Epithelial cell of prostate (primary cell): ENCODE results near the gene SHROOM4.
A peak's percentile ranks its signal among the peaks of the same experiment; 100 is the strongest.

Experiments
- DNase-seq: peaks from one replicate; pipeline ENCODE4 v3.0.0-alpha.2; 2011; ENCODE audit warnings: low read depth, low spot score
- H3K27ac ChIP-seq: fragments of 450-650 bp; 2 replicates; pipeline ENCODE4 v1.5.1; 2017; ENCODE audit warnings: mild to moderate bottlenecking

The SHROOM4 gene

DNA sequence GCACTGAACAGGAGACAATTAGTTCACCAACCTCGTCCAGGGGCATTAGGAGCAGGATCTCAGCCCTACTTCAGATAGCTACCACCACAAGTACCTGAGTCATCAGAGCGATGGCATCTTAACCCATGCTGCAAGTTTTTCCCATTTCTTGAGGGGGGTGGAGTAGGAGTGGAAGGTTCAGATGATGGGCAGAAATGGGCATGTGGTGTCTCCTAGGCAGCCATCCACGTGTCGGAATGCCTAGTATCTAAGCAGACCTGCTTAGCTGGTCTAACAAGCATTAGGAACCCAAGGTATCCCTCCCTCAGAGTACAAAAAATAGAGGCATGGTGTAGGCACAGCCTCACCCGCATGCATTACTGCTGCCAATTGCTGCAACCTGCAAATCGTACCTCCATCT, 184.2 kb downstream of the SHROOM4 start:
- no peak for DNase-seq
- no peak overlapping the region for H3K27ac ChIP-seq

DNA sequence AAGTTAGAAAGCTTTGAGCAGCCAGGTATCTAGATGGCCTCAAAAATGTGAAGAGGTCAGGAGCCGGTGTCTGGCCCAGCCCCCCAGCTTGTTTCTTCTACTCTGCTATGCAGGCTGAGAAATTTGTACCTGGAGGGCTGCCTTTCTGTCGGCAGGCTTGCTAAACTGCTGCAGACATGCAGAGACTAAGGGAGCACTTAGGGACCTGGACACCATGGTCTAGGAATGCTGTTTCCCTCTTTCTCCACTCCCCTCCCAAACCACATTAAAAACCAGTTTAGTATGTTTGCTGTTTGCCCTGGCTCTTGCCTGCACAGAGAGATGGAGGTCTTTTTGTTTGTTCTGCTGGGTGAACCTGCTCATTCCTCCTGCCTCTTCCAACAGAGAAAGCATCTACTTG, 186.3 kb downstream of the SHROOM4 start:
- H3K27ac ChIP-seq: no peak overlapping the region
- no peak for DNase-seq

DNA sequence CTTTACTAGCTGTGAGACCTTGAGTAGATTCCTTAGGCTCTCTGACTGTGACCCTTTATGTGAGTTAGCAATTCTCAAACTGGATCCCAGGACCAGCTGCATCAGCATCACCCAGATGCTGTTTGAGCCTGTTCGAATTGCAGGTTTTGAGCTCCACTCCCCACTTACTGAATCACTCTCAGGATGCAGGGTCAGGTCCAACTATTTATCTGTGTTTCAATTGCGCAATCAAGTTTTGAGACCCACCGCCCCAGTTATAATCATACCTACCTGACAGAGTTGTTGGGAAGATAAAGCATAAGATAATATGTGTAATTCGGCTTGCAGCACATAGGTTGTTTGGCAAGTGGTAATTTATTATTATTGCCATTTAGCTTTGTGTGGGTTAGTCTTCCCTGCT, 187.6 kb downstream of the SHROOM4 start:
- no peak overlapping the region for H3K27ac ChIP-seq
- DNase-seq: no peak

DNA sequence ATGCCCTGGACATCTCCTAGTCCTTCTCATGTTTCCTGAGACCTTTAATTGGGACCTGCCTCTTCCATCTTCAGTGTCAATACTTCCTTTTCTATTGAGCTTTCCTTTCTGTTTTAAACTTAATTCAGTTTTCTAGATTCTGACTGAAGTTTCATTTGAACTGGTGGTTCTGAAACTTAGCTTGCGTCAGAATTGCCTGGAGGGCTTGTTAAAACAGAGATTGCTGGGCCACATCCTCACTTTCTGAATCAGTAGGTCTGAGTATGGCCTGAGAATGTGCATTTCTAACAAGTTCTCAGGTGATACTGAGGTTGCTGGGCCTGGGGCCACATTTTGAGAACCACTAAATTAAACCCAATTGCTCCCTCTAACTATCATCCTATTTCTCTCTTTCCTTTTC, 191.2 kb downstream of the SHROOM4 start:
- H3K27ac ChIP-seq: no peak overlapping the region
- no peak for DNase-seq

DNA sequence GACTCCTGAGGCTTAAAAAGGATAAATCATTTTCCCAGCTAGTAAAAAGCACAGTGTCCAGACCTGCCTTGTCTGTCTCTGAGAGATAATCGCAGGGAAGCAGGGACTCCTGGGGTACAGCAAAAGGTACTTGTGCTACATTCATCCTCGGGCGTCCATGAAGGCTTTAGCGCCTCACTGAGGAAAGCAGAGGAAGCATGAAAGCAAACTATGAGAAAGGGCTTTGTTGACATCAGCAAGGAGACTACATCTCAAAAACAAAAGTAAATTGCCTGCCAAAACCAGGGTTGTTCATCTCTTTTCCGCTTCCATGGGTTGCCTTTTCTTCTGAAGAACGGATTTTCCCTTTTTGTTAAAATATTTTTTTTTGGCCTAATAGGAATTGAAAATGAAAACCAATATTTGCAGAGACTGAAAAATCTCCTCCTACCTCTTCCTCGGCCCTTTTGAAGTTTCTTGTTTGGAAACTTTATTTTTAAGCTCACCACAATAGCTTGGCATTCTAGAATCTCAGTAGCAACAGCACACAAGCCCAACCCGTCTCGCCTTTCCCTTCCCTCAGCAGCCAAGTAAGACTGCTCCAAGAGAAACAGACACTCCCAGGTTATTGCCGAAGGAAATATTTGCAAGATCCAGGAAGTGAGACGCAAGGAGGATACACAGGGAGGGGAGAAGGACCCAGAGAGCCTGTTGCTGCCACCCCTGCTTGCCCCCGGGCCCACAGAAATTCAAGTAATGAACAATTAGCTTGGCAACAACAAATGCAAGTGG, 195.0 kb downstream of the SHROOM4 start:
- H3K27ac ChIP-seq: peak overlapping the region; percentile 32
- no peak for DNase-seq

DNA sequence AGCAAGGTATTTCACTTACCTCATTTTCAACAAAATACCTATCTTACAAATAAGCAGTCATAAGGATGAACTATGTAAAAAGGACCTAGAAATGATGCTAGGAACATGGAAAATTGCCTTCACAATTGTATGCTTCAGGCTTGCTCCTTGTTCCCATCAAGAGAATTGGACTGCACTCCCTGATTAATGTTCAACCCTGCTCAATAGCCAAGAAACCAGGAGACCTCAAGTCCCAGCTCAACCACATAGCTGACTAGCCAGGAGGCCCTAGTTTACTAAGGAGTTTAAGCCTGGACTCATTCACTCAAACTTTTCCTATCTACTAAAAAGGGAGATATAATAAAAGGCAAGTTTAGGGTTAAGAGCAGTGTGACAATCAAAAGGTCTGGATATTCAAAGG, 196.8 kb downstream of the SHROOM4 start:
- no peak overlapping the region for H3K27ac ChIP-seq
- DNase-seq: no peak

DNA sequence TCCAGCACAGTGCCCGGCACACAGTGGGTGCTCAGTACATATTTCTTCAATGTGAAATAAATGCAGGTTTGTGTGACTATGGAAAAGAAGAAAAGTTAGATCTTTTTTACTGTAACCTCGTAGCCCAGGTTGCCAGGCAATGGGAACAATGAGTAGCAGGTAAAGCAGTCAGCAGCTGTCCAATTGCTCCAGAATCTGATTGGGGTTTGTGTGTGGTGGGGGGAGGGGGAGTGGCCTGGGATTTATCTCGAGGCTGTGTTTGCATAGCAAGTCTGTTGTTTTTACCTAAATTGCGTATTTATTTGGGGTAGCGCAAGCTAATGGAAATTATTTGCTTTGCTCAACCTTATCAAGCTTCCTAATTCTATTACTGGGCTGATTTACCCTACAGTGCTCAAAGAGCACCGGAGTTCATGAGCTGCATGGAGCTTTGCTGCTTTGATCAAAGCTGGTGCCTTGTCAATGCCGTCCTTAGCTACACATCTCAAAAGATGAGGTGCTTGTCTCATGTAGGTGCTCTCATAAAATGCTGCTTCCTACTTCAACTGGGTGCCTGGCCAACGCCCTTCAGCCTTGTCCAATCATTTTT, 198.3 kb downstream of the SHROOM4 start:
- DNase-seq: no peak
- no peak overlapping the region for H3K27ac ChIP-seq

DNA sequence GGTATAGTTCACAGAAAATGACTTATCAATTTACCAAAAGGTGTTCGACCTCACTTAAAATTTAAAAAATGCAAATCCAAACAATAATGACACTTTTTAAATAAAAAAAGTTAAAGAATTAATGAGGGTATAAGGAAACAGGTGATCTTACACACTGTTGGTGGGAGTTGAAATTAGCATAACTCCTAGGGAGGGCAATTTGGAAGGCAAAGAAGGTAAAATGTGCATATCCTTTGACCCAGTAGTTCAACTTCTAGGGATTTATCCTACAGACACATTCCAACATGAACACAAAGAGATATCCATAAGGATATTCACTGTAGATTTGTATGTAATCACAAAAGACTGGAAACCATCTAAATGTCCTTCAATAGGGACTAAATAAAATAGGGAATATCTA, 199.5 kb downstream of the SHROOM4 start:
- H3K27ac ChIP-seq: no peak overlapping the region
- DNase-seq: no peak

DNA sequence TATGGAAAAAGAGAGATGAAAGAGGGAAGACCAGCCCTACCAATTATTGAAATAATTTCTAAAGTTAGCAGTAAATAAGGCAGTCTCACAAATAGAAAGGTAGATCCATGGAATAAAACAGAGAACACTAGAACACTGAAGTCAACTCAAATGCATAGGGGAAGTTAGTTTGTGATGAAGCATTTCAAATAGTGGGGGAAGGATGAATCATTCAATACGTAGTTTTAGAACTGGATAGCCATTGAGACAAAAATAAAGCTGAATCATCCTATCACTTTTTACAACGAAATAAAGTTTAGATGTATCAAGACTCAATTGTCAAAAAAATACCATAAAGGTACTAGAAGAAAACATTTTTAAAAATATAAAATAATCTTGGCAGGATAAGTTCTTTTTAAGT, 200.1 kb downstream of the SHROOM4 start:
- no peak for DNase-seq
- H3K27ac ChIP-seq: peak overlapping the region; percentile 12

DNA sequence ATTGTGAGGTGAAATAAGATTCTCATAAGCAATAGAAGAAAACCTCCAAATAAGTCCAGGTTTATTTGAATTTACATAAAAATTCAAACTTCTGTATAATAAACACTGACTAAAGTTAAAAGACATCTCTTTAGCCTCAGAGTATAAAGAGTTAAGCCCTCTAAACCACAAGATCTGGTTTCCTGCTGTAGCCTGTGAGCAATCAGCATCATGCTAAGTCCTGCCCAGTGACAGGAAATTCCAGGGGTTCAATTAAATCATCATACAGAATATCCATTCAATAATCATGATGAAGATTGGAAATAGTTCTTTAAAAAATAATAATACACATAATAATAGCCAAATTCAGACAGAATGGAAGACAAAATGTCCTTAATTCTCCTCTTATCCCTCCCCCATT, 204.2 kb downstream of the SHROOM4 start:
- DNase-seq: no peak
- peak overlapping the region; percentile 35 for H3K27ac ChIP-seq

DNA sequence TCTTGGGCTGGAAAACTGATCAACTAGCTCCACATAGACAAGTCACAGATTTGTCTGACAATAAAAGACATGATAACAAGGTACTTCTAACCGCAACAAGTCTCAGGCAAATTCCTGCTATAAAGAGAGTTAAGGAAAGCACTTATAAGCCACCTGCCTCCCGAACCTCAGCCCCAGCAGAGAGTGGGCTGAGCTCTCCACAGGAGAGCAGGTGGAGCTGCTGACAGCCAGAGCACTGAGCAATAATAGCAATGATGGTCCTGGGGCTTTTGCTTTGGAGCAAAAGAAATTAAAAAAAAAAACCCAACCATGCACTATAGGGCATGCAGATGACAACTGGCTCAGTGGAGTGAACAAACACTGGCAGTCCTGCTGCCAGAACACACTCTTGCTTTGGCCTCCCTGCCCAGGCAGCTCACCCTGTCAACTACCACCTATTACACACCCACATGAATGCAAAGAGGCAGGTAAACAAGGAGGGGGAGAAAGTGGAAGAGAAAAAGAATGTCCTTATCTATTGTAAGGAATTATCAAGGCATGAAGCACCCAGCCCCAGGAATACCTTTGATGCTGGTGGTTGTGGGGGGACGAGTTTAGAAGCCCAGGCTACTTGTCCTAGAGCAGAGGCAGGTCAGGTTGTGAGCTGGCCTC, 207.6 kb downstream of the SHROOM4 start:
- no peak for DNase-seq

DNA sequence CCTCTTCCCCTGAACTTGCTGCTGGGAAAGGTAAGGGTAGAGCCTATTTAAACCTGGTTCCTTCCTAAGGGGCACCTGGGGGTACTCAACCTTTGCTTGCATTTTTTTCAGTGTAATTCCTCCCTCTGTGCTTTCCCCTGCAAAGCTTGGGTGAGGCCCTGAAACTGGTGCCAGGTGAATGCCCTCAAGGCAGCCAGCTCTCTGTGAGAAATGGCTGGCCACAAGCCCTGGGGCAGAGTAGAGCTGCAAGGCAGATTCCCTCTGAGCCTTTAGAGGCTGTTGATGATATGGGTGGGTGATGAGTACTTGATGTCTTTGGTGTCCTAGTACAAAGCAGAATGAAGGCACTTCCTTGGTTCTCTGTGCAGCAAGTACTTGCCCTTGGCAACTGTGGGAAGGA, 217.9 kb downstream of the SHROOM4 start:
- H3K27ac ChIP-seq: no peak overlapping the region
- DNase-seq: no peak

More for the DNA sequence above, 207.6 kb downstream of the SHROOM4 start:
- no peak overlapping the region for H3K27ac ChIP-seq

DNA sequence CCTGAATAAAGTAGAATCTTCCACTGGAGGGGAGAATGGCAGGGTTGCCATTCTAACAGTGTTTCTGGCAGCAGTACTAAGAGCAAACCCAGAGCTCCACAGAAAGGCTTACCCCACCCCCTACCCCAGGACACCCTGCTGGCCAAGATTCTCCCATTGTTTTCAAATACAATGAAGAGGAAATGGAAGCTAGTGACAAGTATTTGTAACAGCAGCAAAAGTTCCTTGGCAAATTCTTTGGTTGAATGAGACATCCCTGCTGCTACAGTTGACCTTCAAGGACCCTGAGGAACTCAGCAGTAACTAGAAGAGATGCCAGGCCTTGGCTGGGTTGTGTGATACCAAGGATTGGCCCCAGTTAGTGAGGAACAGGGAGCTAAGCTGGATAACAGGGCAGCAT, 219.2 kb downstream of the SHROOM4 start:
- no peak for DNase-seq

DNA sequence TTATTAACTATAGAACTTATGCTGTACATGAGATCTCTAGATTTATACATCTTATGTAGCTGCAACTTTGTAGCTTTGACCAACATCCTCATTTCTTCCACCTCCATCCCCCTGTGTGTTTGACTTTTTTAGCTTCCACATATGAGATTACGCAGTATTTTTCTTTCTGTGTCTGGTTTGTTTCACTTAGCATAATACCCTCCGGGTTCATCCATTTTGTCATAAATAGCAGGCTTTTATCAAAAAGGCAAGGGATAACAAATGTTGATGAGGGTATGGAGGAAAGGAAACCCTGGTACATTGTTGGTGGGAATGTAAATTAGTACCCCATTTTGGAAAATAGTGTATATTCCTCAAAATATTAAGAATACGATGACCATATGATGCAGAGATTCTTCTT, 227.0 kb downstream of the SHROOM4 start:
- no peak for DNase-seq
- H3K27ac ChIP-seq: no peak overlapping the region

More for the DNA sequence above, 219.2 kb downstream of the SHROOM4 start:
- H3K27ac ChIP-seq: no peak overlapping the region

DNA sequence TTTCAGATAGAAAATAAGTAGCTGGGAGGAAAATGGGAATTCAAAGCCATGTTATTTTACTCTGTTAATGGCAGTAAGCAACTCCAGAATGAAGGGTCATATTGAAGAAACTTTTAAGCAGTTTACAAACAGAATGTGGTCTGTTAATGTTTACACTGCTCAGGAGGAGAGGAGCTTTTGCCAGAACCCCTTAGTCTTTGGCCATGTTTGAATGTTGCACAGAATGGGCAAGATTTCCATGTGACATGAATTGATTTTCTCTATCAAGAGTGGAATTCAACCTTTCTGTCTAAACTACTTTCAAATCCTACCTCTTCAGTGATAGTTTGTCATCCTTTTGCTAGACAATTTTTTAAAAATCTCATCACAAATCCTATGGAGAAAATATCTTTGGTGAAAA, 227.6 kb downstream of the SHROOM4 start:
- no peak overlapping the region for H3K27ac ChIP-seq
- no peak for DNase-seq

DNA sequence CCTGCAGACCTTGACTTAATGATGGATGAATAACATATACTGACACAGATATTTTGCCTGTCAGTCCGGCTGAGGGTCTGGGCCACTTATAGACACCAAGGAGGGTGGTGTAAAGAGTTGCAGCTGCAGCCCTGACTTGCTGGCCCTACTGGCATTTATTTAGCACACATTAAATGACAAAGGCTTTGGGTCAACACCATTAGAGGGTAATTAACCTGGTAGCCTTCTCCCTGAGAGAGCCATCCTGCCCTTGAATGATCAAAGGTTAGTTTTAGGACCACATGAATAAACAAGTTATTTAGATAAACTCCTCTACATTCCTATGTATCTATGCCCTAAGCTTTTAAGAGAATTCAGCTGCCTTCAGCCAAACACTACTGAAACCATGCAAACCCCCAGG, 232.6 kb downstream of the SHROOM4 start:
- no peak overlapping the region for H3K27ac ChIP-seq
- no peak for DNase-seq

DNA sequence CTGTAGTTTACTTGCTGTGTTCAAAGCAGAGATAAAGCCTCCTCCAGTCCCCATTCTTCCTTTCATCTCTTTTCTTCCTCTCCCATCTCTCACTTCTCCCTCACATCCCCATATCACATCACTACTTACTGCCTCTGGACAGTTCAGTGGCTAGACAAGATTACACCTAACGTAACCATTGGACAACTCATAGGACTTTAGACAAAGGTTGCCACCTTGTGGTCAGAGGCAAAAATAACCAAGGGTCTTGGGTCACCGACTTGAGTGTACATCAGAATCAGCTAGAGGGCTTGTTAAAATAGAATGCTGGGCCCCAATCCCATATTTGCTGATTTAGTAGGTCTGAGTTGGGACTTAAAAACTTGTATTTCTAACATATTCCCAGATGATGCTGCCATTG, 234.0 kb downstream of the SHROOM4 start:
- no peak for DNase-seq
- H3K27ac ChIP-seq: no peak overlapping the region

DNA sequence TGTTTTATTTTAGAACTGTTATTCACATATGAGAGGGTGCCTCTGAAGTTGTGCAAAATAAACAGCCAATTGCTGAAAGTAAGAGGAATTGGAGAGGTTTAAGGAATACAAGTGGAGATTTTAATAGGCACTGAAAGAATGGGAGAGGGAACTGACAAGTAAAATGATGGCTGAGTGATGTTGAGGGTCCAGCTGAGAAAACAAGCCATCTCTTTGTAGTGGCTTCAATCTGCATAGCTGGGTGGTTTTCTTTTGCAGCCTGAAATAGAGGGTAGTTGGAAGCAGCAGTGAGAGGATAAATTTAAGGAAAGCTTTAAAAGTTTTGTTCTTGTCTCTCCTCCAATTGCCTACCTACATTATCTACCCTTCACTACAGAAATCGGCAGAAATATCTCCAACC, 236.7 kb downstream of the SHROOM4 start:
- H3K27ac ChIP-seq: no peak overlapping the region
- no peak for DNase-seq

DNA sequence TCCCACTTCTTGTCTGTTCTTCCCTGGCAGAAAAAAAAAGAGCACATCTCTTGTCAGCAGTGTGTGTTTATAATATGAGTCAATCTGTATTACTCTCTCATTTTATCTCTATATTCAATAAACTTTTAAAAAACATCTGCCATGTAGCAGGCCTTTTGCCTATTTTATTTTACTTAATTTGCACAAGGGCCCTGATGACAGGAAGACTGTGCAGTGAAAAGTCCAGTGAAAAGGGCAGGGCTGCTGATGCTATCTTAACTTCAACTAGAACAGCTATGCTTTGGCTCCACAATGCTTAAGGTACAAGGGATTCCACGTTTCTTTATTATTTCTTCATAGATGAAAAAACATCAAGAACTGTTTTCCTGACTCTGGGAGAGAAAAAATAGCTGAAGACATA, 246.4 kb downstream of the SHROOM4 start:
- no peak for DNase-seq

DNA sequence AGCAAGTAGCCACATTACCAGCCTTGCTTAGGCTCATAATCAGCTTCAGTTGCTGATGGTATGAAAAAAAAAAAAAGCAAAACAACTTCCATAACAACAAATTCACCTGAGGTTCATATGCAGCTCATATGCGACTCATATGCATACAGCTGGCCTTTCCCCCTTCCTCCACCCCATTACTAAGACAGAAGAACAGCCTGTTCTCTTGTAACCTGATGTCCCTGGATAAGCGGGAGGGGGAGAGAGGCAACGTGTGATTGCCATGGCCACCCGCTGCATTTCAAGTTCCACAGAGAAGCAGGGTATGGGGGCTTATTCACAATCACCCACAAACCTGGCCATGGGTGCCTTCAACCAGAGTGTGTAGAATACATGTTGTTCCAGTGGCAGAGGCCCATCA, 248.3 kb downstream of the SHROOM4 start:
- no peak for DNase-seq
- no peak overlapping the region for H3K27ac ChIP-seq

More for the DNA sequence above, 246.4 kb downstream of the SHROOM4 start:
- no peak overlapping the region for H3K27ac ChIP-seq
